Measurements from ENCODE around the gene OPN1MW3.
"Not testable (repeated sequence)": the region's sequence is repeated elsewhere in the genome, so short reads cannot be mapped to it uniquely, and the experiment has no call there.

OPN1MW3 gene

DNA sequence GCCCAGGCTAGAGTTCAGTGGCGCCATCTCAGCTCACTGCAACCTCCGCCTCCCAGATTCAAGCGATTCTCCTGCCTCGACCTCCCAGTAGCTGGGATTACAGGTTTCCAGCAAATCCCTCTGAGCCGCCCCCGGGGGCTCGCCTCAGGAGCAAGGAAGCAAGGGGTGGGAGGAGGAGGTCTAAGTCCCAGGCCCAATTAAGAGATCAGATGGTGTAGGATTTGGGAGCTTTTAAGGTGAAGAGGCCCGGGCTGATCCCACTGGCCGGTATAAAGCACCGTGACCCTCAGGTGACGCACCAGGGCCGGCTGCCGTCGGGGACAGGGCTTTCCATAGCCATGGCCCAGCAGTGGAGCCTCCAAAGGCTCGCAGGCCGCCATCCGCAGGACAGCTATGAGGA, at the start of gene OPN1MW3:
Gene OPN1MW3, plus strand, starts transcription at position 301 of the 400 bp plus-strand sequence. Its CDS starts 38 bp downstream, at position 339.
- not testable (repeated sequence) for DNase-seq (ENCODE audit: low spot score)

DNA sequence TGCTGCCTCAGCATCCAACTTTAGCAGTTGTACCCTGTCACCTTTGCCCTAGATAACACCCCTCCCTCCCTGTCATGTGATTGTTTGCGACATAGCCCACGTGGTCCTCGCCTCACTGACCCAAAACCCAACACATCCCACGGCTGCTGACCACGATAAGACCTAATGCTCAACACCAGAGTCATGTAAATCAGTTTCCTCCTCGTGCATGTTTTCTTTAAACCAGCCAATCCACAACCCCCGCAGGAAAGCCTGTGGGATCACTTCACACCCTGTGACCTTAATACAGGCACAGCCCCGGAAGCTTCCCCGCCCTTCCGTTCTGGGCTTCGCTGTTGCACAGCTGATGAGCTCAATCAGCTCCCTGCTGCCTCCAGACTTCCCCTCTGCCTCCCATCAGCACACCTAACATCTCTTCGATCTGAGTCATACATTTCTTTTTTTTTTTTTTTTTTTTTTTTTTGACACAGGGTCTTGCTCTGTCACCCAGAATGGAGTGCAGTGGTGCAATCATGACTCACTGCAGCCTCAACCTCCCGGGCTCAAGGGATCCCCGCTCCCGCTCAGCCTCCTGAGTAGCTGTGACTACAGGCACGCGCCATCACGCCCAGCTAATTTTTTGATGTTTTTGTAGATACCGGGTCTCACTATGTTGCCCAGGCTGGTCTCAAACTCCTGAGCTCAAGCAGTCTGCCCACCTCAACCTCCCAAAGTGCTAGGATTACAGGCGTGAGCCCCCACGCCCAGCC, 47.5 kb upstream of the OPN1MW3 start:
- not testable (repeated sequence) for DNase-seq (ENCODE audit: low spot score)

DNA sequence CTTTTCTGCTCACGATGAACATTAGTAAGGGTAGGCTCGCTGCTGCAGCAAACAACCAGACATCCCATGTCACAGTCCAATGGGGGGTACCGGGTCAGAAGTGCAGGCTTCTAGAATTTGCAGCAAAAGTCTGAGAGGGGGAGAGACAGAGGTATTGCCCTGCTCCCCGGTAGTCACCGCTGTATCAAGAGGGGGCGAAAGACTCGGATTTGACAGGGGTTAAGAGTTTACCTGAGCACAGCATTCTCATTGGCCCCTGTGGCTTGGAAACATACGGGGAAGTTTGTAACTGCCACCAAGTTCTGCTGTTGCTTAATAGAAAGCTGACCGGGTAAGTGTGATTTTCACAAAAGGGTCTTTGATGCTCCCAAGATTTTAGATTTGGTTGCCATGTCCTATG, 46.3 kb upstream of the OPN1MW3 start:
- not testable (repeated sequence) for DNase-seq (ENCODE audit: low spot score)

DNA sequence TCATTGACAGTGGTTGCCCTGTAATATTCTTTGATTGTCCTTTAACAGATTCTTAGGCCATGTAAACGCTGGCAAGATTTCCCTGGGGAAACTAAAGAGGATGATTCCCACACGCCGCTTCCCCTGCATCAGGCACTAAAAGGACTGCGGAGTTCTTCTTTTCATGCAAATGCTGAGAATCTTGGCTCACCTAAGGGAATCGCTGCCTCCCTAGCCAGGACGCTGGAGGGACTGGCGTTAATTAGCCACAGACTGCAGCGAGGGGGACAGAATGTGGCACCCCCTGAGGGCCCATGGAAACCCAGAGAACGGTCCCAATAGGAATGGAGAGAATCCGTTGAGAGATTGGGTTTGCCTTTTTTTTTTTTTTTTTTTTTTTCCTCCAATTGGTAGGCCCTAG, 45.9 kb upstream of the OPN1MW3 start:
- DNase-seq (ENCODE audit: low spot score) = not testable (repeated sequence)

DNA sequence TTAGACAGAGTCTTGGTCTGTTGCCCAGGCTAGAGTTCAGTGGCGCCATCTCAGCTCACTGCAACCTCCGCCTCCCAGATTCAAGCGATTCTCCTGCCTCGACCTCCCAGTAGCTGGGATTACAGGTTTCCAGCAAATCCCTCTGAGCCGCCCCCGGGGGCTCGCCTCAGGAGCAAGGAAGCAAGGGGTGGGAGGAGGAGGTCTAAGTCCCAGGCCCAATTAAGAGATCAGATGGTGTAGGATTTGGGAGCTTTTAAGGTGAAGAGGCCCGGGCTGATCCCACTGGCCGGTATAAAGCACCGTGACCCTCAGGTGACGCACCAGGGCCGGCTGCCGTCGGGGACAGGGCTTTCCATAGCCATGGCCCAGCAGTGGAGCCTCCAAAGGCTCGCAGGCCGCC, 37.9 kb upstream of the OPN1MW3 start, which contains the start of gene OPN1MW2:
Gene OPN1MW2, plus strand, starts transcription at position 301 of the 400 bp plus-strand sequence. Its CDS starts 60 bp downstream, at position 361.
- not testable (repeated sequence) for DNase-seq (ENCODE audit: low spot score)

DNA sequence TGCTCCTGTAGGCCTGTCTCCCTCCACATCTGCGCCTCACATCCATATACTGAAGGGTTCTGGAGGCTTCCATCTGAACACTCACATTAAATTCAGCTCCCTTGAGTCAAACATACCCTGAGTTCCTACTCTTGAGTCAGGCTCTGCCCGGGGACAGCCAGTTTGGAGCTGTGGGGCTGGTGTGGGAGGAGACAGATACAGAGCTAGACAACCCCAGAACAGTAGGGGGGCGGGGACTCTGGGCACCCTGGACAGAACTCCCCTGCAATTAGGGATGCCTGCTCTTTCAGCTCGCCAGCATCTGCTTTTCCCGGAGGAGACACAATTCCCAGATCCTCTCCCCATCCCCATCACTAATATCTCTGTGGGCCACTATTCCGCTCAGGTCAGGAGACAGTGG, 32.1 kb upstream of the OPN1MW3 start:
- DNase-seq (ENCODE audit: low spot score) = not testable (repeated sequence)

DNA sequence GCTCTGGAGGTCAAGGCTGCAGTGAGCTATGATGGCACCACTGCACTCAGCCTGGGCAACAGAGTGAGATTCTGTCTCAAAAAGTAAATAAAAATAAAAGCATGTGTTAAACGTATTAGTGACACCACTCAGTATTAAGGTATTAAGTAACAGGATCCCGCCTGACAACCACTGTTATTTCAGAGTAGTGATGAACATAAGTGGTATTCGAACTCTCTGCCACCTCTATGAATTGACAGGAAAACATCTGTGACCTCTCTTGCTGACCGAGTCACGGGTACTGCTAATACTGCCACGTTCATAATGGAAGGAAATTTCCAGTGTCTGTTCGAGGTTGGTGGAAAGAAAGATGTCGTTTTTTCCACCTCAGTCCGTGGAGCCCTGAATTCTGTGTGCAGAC, 30.7 kb upstream of the OPN1MW3 start:
- not testable (repeated sequence) for DNase-seq (ENCODE audit: low spot score)

DNA sequence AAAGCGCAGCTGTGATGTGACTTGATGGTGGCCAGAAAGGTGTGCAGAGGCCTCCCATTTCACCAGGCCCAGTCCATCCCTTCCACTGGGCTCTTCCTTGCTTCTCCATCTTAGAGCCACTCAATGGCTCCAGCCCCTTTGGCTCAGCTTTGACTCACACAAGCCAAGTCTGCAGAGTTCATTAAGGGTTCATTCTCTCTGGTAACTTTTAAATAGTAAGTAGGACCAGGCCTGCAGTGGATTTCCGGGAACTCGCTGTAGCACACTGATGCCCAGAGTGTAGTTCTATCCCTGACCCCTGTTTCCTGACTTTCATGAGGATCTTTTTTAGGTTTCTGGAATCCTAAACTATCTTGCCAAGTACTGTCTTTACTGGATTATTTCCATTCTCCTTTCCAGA, 25.9 kb upstream of the OPN1MW3 start:
- not testable (repeated sequence) for DNase-seq (ENCODE audit: low spot score)

DNA sequence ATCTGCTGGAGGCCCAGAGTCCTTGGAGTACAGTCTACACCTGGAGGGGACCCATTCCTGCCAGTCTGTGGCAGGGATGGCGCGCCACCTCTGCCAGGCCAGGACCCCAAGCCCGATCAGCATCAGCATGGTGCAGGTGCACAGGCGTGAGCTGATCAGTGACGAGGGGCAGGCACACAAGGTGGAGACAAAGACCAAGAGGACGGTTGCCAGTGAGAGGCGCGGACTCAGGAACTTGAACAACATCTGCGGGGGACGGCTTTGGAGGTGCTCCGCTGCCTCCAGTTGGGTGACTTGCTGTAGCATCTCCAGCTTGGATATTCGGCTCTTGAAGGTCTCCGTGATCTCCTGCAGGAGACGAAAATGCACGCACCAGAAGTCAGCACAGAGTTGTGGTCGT, 23.8 kb upstream of the OPN1MW3 start:
- not testable (repeated sequence) for DNase-seq (ENCODE audit: low spot score)

DNA sequence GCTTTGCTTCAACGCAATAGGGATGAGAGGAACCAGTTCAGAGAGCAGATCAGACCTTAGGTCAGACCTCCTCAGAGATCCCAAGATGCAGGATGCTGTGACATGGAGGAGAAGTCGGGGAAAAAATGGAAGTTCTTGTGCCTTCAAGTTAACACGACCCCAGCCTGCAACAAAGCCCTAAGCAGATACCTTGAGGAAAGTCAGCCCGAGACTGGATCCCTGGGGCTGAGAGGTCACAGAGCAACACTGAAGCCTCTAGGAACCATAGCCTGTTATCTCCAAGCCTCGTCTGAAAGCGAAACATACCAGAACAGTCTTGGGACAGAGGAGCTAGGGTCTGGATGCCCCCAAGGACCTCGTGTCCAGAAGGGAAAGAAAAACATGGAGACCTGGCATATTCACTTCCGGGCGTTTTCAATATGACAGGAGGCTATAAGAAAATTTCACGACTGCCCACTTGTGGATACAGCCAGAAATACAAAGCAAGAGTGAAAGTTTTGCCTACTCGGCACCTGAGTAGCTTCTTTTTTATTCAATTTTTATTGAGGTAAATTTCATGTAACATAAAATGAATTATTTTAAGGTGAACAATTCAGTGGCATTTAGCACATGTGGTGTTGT, 18.3 kb upstream of the OPN1MW3 start:
- DNase-seq (ENCODE audit: low spot score) = not testable (repeated sequence)

DNA sequence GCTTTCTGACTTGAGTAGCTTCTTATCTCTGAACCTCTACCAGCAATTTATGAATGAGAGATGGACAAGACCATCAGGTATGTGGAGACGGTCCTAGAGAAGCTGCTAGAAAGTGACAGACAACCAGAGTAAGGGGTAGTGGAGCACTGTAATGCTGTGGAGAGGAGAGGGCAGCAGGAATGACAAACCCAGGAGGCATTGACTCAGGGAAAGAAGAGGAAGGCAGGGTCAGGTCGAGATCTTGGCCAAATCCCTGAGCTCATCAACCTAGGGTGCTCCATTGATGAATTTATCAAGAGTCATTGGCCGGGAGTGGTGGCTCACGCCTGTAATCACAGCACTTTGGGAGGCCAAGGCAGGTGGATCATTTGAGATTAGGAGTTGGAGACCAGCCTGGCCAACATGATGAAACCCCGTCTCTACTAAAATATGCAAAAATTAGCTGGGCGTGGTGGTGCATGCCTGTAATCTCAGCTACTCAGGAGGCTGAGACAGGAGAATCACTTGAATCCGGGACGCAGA, 17.3 kb upstream of the OPN1MW3 start:
- DNase-seq (ENCODE audit: low spot score) = not testable (repeated sequence)

DNA sequence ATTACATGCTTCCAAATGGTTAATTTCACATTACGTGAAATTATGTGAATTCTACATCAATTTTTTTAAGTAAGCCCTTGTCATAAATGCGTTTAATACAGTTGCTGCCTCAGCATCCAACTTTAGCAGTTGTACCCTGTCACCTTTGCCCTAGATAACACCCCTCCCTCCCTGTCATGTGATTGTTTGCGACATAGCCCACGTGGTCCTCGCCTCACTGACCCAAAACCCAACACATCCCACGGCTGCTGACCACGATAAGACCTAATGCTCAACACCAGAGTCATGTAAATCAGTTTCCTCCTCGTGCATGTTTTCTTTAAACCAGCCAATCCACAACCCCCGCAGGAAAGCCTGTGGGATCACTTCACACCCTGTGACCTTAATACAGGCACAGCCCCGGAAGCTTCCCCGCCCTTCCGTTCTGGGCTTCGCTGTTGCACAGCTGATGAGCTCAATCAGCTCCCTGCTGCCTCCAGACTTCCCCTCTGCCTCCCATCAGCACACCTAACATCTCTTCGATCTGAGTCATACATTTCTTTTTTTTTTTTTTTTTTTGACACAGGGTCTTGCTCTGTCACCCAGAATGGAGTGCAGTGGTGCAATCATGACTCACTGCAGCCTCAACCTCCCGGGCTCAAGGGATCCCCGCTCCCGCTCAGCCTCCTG, 9.9 kb upstream of the OPN1MW3 start:
- not testable (repeated sequence) for DNase-seq (ENCODE audit: low spot score)

DNA sequence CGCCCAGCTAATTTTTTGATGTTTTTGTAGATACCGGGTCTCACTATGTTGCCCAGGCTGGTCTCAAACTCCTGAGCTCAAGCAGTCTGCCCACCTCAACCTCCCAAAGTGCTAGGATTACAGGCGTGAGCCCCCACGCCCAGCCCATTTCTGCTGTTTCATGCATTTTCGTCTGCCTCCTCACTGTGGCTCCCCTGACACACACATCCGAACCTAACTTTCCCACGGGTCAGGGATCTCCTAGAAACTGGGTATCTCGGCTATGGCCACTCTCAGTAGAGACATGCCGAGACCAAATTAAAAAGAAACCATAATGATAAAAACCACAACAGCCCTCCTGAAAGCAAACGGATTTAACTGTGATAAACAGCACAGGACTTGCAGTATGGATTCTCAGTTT, 9.3 kb upstream of the OPN1MW3 start:
- not testable (repeated sequence) for DNase-seq (ENCODE audit: low spot score)

DNA sequence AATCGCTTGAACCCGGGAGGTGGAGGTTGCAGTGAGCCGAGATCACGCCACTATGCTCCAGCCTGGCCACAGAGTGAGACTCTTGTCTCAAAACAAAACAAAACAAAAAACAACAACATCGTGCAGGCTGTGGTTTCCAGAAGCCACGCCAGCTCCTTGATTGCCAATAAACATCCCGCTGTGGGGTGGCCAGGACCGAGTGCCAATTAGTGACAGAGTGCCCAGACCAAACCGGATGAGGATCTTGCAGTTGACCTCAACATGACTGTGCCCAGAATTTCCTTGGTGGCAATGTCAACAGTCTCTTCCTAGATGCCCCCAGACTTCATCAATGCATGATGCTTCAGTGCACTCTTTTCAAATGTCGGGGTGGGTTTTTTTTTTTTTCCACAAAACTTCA, 1.3 kb downstream of the OPN1MW3 start:
- DNase-seq (ENCODE audit: low spot score) = not testable (repeated sequence)

DNA sequence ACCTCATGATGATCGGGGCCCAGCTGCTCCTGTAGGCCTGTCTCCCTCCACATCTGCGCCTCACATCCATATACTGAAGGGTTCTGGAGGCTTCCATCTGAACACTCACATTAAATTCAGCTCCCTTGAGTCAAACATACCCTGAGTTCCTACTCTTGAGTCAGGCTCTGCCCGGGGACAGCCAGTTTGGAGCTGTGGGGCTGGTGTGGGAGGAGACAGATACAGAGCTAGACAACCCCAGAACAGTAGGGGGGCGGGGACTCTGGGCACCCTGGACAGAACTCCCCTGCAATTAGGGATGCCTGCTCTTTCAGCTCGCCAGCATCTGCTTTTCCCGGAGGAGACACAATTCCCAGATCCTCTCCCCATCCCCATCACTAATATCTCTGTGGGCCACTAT, 5.7 kb downstream of the OPN1MW3 start:
- DNase-seq (ENCODE audit: low spot score) = not testable (repeated sequence)

DNA sequence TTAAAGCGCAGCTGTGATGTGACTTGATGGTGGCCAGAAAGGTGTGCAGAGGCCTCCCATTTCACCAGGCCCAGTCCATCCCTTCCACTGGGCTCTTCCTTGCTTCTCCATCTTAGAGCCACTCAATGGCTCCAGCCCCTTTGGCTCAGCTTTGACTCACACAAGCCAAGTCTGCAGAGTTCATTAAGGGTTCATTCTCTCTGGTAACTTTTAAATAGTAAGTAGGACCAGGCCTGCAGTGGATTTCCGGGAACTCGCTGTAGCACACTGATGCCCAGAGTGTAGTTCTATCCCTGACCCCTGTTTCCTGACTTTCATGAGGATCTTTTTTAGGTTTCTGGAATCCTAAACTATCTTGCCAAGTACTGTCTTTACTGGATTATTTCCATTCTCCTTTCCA, 11.9 kb downstream of the OPN1MW3 start:
- not testable (repeated sequence) for DNase-seq (ENCODE audit: low spot score)

DNA sequence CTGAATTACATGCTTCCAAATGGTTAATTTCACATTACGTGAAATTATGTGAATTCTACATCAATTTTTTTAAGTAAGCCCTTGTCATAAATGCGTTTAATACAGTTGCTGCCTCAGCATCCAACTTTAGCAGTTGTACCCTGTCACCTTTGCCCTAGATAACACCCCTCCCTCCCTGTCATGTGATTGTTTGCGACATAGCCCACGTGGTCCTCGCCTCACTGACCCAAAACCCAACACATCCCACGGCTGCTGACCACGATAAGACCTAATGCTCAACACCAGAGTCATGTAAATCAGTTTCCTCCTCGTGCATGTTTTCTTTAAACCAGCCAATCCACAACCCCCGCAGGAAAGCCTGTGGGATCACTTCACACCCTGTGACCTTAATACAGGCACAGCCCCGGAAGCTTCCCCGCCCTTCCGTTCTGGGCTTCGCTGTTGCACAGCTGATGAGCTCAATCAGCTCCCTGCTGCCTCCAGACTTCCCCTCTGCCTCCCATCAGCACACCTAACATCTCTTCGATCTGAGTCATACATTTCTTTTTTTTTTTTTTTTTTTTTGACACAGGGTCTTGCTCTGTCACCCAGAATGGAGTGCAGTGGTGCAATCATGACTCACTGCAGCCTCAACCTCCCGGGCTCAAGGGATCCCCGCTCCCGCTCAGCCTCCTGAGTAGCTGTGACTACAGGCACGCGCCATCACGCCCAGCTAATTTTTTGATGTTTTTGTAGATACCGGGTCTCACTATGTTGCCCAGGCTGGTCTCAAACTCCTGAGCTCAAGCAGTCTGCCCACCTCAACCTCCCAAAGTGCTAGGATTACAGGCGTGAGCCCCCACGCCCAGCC, 27.3 kb downstream of the OPN1MW3 start:
- not testable (repeated sequence) for DNase-seq (ENCODE audit: low spot score)

DNA sequence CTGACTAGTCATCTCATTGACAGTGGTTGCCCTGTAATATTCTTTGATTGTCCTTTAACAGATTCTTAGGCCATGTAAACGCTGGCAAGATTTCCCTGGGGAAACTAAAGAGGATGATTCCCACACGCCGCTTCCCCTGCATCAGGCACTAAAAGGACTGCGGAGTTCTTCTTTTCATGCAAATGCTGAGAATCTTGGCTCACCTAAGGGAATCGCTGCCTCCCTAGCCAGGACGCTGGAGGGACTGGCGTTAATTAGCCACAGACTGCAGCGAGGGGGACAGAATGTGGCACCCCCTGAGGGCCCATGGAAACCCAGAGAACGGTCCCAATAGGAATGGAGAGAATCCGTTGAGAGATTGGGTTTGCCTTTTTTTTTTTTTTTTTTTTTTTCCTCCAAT, 29.0 kb downstream of the OPN1MW3 start:
- DNase-seq (ENCODE audit: low spot score) = not testable (repeated sequence)

DNA sequence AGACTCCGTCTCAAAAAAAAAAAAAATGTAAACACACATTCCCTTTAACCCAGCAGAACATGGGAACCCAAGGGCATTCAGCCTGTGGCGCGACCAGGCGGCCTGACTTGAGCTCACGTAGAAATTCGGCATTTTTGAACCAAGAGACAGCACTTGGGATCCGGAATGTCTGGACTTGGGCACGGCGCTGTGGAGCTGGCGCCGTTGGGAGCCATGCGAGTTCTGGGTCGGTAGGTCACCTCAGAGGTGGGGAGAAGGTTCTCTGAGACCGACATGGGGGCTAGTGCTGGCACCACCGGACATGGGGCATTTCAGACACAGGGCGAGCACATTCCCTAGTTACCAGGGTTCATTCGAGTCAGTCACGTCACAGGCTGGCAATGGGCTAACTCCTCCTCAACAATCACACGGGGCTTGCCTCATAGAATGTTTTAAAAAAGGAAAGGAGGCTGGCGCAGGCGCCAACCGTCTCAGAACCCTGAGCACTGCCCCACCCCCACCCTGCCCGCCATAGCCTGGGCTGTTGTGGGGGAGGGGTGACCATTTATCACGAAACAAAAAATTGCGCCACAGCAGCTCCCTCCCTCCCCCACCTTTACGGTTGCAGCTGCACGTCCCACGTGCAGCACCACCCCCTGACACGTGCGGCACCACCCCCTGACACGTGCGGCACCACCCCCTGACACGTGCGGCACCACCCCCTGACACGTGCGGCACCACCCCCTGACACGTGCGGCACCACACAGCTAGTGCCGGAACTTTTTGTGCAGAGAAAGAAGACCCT, 37.6 kb downstream of the OPN1MW3 start, which contains the start of gene TEX28:
Gene TEX28, minus strand, starts transcription at position 334 of the 784 bp plus-strand sequence. CDS start 3,007 bp downstream, outside the sequence.
- no peak for DNase-seq (ENCODE audit: low spot score)

DNA sequence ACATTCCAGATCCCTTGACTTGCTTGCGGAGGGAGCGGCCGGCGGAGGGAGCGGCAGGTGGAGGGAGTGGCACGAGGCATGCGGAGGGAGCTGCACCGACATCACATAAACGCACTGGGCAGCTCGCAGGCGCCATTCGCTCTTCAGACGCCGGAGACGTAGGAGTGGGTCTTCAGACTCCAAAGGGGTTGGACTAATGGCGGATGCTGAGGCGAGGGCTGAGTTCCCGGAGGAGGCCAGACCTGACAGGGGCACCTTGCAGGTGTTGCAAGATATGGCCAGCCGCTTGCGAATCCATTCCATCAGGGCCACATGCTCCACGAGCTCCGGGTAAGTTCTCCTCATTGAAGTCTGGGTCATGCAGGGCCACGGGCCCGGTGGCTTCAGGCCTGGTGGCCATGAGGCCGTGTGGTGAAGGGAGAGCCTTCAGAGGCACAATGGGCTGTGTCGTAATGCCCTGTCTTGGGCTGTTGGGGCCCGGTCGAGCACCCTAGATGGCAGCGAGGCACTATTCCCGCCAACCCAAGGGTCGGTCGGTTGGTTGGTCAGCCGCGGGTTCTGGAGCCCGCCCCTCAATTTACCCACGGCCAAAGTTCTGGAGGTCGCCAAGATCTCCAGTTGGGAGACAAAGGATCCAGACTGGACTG, 38.4 kb downstream of the OPN1MW3 start, which contains the start of gene TKTL1:
Gene TKTL1, plus strand, starts transcription at position 132 of the 647 bp plus-strand sequence. Its CDS starts 65 bp downstream, at position 197.
- DNase-seq (ENCODE audit: low spot score) = no peak

Data from NAMALWA (cell line).